ENCODE data around the gene VSIG10L.
A peak's percentile ranks its signal among the peaks of the same experiment; 100 is the strongest.

The VSIG10L gene

DNA sequence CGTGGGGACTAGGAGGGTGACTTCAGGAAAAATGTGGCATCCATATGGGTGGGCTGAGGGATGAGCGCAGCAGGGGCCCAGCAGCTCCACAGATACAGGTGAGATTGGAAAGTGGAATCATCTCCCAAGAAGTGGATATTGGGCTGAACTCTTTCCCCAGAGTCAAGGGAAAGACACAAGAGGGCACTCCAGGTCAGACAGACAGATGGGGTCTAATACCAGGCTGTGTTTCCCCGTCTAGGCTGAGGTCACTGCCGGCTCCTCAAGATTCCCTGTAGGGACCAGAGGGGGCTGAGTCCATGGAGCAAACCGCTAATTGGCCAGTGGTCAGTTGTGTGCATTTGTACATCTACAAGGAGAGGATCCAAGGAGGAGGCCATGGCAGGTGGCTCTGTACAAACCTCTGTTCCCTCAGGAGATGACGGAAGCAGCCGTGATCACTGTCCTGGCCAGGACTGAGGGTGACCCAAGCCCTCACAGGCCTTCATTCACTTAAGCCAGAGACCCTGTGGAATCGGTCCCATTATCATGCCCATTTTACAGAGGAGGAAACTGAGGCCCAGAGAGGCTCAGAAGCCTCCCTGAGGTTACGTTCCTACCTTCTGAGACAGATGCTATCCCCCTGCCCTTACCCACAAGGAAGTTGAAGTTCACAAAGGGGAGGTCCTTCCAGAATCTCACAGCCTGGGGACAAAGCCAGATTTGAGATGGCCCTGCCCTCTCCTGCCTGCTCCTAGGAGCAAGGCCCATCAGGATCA lies 45.4 kb downstream of the VSIG10L start:
- Histone ChIP-seq H3K9ac (ENCODE audit: low read depth, low read length) (no peak overlapping the region), H3K27ac (ENCODE audit: low read length) (no peak overlapping the region), H3K36me3 (ENCODE audit: insufficient read depth, low read depth, low read length) (no peaks in the 10 kb centered on the region), H3K9me3 (ENCODE audit: insufficient read depth, low read depth, low read length) (no peaks in the 10 kb centered on the region), H3K27me3 (ENCODE audit: insufficient read depth, low read length) (no peaks in the 10 kb centered on the region), H3K4me3 (ENCODE audit: low read length) (no peak overlapping the region), H3K4me1 (ENCODE audit: insufficient read depth, low read length) (peaks cover 38% of the 10 kb centered on the region)

DNA sequence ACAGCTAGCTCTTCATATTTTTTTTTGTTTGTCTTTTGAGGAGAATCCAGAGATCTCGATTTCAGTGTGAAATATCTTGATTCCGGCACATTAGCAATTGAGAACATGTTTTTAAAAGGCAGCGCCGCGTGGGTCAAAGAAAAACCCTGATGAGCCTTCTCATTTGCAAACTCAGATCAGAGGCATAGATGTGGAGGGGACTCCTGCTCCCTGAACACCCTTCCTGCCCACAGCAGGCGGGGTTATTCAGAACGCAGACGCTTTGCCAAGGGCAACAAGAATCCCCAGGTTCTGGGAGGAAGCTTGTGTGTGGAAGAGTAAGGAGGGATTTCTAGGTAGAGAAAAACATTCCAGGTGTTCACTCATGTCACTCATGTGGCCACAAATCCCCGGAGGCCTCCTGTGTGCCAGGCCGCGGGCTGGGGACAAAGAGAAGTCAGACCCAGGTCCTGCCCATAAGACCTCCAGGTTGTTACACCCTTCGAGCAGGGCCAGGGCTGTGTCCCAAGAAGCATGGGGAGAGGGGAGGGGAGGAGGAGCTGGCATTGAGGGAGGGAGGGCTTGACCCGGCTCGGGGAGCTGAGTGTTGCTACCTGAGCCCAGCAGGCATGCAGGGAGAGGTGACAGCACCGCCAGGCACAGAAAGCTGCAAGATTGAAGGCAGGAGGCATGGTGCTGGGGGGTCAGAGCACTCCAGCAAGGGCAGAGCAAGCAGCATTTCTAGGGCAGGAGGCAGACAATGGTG lies 46.4 kb downstream of the VSIG10L start:
- no peak overlapping the region for H3K4me3 ChIP-seq (ENCODE audit: low read length)
- H3K9ac ChIP-seq (ENCODE audit: low read depth, low read length): 0 out of 2 replicates have a peak overlapping the region, but pooled peaks have one; percentile 15
- H3K9me3 ChIP-seq (ENCODE audit: insufficient read depth, low read depth, low read length): no peaks in the 10 kb centered on the region
- no peak overlapping the region for H3K27ac ChIP-seq (ENCODE audit: low read length)
- H3K4me1 ChIP-seq (ENCODE audit: insufficient read depth, low read length): peaks cover 38% of the 10 kb centered on the region
- H3K27me3 ChIP-seq (ENCODE audit: insufficient read depth, low read length): no peaks in the 10 kb centered on the region
- H3K36me3 ChIP-seq (ENCODE audit: insufficient read depth, low read depth, low read length): no peaks in the 10 kb centered on the region

DNA sequence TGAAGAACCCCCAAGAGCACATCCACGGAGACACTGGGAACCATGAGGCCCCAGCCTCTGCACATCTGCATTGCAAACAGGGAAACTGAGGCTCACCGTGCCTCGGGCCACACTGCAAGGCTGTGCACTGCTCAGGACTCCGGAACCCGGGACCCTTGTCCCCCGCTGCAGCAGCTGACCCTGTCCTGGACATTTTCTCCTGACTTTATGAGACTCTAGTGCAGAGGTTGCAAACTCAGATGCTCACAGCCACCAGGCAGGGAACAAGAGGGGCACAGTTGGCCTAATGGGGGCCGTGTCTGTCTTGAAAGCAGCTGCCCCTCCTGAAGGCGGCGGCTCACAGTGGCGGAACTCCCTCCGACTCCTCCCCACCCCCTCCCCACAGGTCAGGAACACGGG lies 47.0 kb downstream of the VSIG10L start:
- Histone ChIP-seq H3K4me3 (ENCODE audit: low read length) (no peak overlapping the region), H3K36me3 (ENCODE audit: insufficient read depth, low read depth, low read length) (no peaks in the 10 kb centered on the region), H3K27ac (ENCODE audit: low read length) (no peak overlapping the region), H3K9ac (ENCODE audit: low read depth, low read length) (peak overlapping the region; percentile 15; the same call in 1 of the 2 replicates), H3K4me1 (ENCODE audit: insufficient read depth, low read length) (peaks cover 38% of the 10 kb centered on the region), H3K9me3 (ENCODE audit: insufficient read depth, low read depth, low read length) (no peaks in the 10 kb centered on the region), H3K27me3 (ENCODE audit: insufficient read depth, low read length) (no peaks in the 10 kb centered on the region)

DNA sequence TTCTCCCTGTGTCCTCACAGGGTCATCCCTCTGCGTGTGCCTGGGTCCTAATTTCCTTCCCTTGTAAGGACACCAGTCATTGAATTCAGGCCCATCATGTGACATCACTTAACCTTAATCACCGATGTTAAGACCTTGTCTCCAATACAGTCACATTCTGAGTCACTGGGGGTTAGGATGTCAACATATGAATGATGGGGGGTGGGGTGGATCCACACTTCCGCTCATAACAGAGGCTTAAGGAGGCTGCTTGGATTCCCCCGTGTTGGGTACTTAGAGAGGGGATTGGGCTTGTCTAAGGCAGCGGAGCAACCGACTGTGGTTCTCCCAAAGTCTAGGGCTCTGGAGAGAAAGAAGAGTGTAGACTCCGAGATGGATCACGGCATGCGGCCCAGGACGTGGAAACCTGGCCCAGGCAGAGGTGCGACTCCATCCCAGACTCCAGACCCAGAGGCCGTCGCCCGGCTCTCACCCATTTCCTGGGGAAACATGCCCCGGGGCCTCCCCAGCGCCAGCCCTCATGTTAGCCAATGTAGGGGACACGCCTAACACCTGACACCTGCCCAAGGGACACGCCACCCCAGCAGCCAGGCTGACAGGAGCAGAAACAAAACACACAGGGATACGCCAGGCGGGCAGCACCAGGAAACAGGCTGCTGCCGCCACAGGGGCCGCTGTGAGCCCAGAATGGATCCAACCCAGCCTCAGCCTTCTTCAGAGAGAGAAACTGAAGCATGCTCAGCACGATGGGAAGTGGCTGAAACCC lies 47.5 kb downstream of the VSIG10L start:
- no peaks in the 10 kb centered on the region for H3K9me3 ChIP-seq (ENCODE audit: insufficient read depth, low read depth, low read length)
- H3K4me1 ChIP-seq (ENCODE audit: insufficient read depth, low read length): peaks cover 38% of the 10 kb centered on the region
- no peaks in the 10 kb centered on the region for H3K36me3 ChIP-seq (ENCODE audit: insufficient read depth, low read depth, low read length)
- H3K9ac ChIP-seq (ENCODE audit: low read depth, low read length): peak overlapping the region; percentile 35
- no peaks in the 10 kb centered on the region for H3K27me3 ChIP-seq (ENCODE audit: insufficient read depth, low read length)
- 0 out of 2 replicates have a peak overlapping the region, but pooled peaks have one; percentile 25 for H3K4me3 ChIP-seq (ENCODE audit: low read length)
- no peak overlapping the region for H3K27ac ChIP-seq (ENCODE audit: low read length)

DNA sequence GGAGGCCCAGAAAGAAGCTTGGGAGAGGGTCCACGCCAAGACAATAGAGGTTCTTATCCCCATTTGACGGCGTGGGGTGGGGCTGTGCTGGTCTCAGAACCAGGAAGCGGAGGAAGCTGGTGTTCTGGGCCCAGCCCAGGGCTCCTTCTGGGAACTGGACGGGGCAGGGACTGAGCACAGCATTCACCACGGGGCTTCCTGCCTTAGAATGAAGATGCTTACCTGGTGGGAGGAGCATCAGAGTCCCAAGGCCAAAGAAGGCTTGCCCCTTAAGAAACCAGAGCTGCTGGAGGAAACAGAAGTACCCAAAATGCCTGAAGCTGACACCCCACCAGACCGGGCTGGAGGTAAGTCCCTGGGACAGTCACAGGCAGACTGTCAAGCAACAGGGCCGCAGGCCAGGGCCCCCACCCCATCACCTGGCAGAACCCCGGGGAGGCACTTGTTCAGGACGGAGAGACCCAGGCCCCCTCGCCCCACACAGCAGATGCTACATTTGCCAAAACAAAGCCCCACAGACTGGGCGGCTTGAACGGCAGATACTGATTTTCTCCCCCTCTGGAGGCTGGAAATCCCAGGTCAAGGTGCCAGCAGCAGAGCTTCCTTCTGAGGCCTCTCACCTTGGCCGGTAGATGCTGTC lies 48.2 kb downstream of the VSIG10L start:
- Histone ChIP-seq H3K9ac (ENCODE audit: low read depth, low read length) (peak overlapping the region; percentile 35; the same call in 1 of the 2 replicates), H3K4me3 (ENCODE audit: low read length) (peak overlapping the region; percentile 42; the same call in 1 of the 2 replicates), H3K27me3 (ENCODE audit: insufficient read depth, low read length) (no peaks in the 10 kb centered on the region), H3K9me3 (ENCODE audit: insufficient read depth, low read depth, low read length) (no peaks in the 10 kb centered on the region), H3K27ac (ENCODE audit: low read length) (no peak overlapping the region), H3K36me3 (ENCODE audit: insufficient read depth, low read depth, low read length) (no peaks in the 10 kb centered on the region), H3K4me1 (ENCODE audit: insufficient read depth, low read length) (peaks cover 38% of the 10 kb centered on the region)

DNA sequence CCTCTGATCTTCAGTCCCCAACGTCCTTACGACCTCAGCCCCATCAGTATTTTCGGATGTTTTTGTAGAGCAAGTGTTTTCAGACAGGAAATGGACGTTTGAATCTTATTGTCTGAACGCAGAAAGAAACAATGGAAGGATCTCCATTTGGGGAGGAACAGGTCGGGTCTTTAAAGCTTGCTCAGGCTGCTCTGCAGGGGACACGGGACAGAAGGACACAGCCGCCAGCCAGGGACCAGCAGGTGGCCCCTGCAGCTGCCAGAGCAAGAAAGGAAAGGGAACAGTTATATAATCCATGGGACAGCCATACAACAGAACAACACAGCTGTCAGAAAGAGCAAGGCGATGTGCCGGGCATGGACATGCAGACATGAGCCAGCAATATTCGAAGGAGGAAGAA lies 49.0 kb downstream of the VSIG10L start:
- Histone ChIP-seq H3K9ac (ENCODE audit: low read depth, low read length) (peak overlapping the region; percentile 21; the same call in 1 of the 2 replicates), H3K4me3 (ENCODE audit: low read length) (peak overlapping the region; percentile 42), H3K9me3 (ENCODE audit: insufficient read depth, low read depth, low read length) (no peaks in the 10 kb centered on the region), H3K4me1 (ENCODE audit: insufficient read depth, low read length) (peaks cover 38% of the 10 kb centered on the region), H3K27ac (ENCODE audit: low read length) (no peak overlapping the region), H3K27me3 (ENCODE audit: insufficient read depth, low read length) (no peaks in the 10 kb centered on the region; the same call in 1 of the 2 replicates), H3K36me3 (ENCODE audit: insufficient read depth, low read depth, low read length) (no peaks in the 10 kb centered on the region)

DNA sequence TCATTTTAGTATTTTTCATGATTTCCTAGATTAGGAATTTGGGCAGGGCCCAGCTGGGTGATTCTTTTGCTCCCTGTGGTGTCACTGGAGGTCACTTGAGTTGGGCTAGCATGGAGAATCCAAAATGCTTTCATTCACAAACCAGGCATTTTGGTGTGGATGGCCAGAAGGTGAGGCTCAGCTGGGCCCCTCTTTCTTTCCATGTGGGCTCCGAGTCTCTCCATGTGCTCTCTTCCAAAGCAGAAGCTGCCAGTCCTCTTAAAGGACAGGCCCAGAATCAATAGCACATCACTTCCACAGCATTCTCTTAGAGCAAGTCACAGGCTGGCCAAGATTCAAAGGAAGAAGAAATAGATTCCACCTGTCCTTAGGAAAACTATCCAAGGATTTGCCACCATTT lies 52.3 kb downstream of the VSIG10L start:
- Histone ChIP-seq H3K4me3 (ENCODE audit: low read length) (no peak overlapping the region), H3K9ac (ENCODE audit: low read depth, low read length) (no peak overlapping the region), H3K9me3 (ENCODE audit: insufficient read depth, low read depth, low read length) (no peaks in the 10 kb centered on the region), H3K27ac (ENCODE audit: low read length) (no peak overlapping the region), H3K27me3 (ENCODE audit: insufficient read depth, low read length) (no peaks in the 10 kb centered on the region; the same call in 1 of the 2 replicates), H3K4me1 (ENCODE audit: insufficient read depth, low read length) (peaks cover 23% of the 10 kb centered on the region), H3K36me3 (ENCODE audit: insufficient read depth, low read depth, low read length) (no peaks in the 10 kb centered on the region)

DNA sequence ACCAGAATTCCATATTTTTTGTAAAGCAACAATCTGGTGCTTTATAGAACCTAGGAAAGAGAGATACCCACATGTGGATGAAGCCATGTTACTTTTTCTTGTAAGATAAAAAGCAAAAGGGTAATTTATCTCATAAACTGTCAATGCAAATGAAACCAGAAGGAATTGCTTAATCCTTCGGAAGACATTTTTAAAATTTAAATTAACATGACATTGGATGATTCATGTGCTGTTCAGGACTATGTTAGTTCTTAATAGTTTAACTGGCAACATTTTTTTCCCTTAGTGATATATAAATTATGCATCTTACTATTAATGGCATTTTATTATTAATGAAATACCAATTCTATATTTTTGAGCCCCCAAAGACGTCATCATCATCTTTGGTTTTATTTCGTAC lies 56.3 kb downstream of the VSIG10L start:
- Histone ChIP-seq H3K4me3 (ENCODE audit: low read length) (no peak overlapping the region), H3K27ac (ENCODE audit: low read length) (no peak overlapping the region), H3K4me1 (ENCODE audit: insufficient read depth, low read length) (no peaks in the 10 kb centered on the region), H3K9ac (ENCODE audit: low read depth, low read length) (no peak overlapping the region), H3K9me3 (ENCODE audit: insufficient read depth, low read depth, low read length) (0 out of 2 replicates have a peak, but pooled peaks cover 6% of the 10 kb centered on the region), H3K36me3 (ENCODE audit: insufficient read depth, low read depth, low read length) (no peaks in the 10 kb centered on the region), H3K27me3 (ENCODE audit: insufficient read depth, low read length) (no peaks in the 10 kb centered on the region; the same call in 1 of the 2 replicates)

DNA sequence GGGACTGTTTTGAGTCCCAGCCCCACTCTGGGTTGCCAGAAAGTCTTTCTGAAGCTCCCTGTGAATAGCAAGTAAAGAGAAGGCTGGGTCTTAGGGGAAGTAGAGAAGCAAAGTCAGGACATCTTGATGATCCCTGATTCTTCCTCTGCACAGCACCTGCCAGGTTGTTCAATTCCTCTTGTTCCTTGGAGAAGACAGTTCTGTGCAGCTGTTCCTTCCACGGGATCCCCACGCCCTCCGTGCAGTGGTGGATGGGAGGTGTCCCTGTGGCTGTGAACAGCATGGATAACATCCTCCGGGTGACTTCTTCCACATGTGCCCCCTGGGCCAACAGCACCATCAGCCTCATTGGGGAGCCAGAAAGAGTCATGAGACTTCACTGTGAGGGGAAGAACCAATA lies 59.6 kb downstream of the VSIG10L start:
- Histone ChIP-seq H3K36me3 (ENCODE audit: insufficient read depth, low read depth, low read length) (no peaks in the 10 kb centered on the region), H3K27me3 (ENCODE audit: insufficient read depth, low read length) (no peaks in the 10 kb centered on the region), H3K27ac (ENCODE audit: low read length) (no peak overlapping the region), H3K9ac (ENCODE audit: low read depth, low read length) (no peak overlapping the region), H3K4me3 (ENCODE audit: low read length) (no peak overlapping the region), H3K4me1 (ENCODE audit: insufficient read depth, low read length) (no peaks in the 10 kb centered on the region), H3K9me3 (ENCODE audit: insufficient read depth, low read depth, low read length) (0 out of 2 replicates have a peak, but pooled peaks cover 6% of the 10 kb centered on the region)

Data from iPS-20b (cell line).